WTC11 (cell line): ENCODE results near the gene HPCAL1. TPM values are rescaled to one million over a fixed set of nuclear protein-coding genes. Genes with fewer than 3 reads are reported as not detected.

ENCODE experiments used
- ATAC-seq: fragments of 200-7000 bp; cut with Tn5 transposase; 2 replicates; pipeline ENCODE4 v1.10.0; 2021; ENCODE audit warnings: mild to moderate bottlenecking, moderate library complexity
- CTCF ChIA-PET: fragments of 300-600 bp; sonication (Branson Sonifier 250); formaldehyde crosslinking; loops from one replicate; lab custom pipeline; 2021; ENCODE audit warnings: antibody characterized with exemption; lab: Charles Lee
- POLR2A ChIA-PET: fragments of 350-600 bp; sonication (Branson Sonifier 250); formaldehyde crosslinking; loops from one replicate; lab custom pipeline; 2021; ENCODE audit warnings: antibody characterized with exemption; lab: Charles Lee
- DNase-seq: peaks from one replicate; pipeline ENCODE4 v3.0.0; 2021; ENCODE audit warnings: low spot score
- H3K27ac Mint-ChIP-seq: 2 replicates; pipeline ENCODE4 v1.8.0; 2021; ENCODE audit warnings: mixed read lengths
- H3K27me3 Mint-ChIP-seq: 2 replicates; pipeline ENCODE4 v1.8.0; 2021; ENCODE audit warnings: low read depth, mild to moderate bottlenecking, moderate library complexity, mixed read lengths
- H3K36me3 Mint-ChIP-seq: 2 replicates; pipeline ENCODE4 v1.8.0; 2021; ENCODE audit warnings: mixed read lengths
- H3K4me1 Mint-ChIP-seq: 2 replicates; pipeline ENCODE4 v1.8.0; 2022; ENCODE audit warnings: mixed read lengths
- H3K4me3 Mint-ChIP-seq: 2 replicates; pipeline ENCODE4 v1.8.0; 2021; ENCODE audit warnings: mild to moderate bottlenecking, moderate library complexity, mixed read lengths
- H3K9me3 Mint-ChIP-seq: 2 replicates; pipeline ENCODE4 v1.8.0; 2021; ENCODE audit warnings: mixed read lengths
- E2F4 ChIP-seq: sonication (generic); formaldehyde crosslinking; IDR thresholded peaks from 2 replicates; pipeline ENCODE4 v1.8.1; 2022; ENCODE audit warnings: low read depth, mild to moderate bottlenecking, moderate library complexity, missing genetic modification reagents, borderline replicate concordance
- ELF4 ChIP-seq: sonication (generic); formaldehyde crosslinking; IDR thresholded peaks from 2 replicates; pipeline ENCODE4 v1.8.1; 2022; ENCODE audit warnings: low read depth, mild to moderate bottlenecking, moderate library complexity, missing genetic modification reagents
- ERG ChIP-seq: fragments of 250-450 bp; sonication (Bioruptor Pico); IDR thresholded peaks from 2 replicates; pipeline ENCODE4 v1.8.0; 2021; ENCODE audit warnings: mild to moderate bottlenecking
- FOXP4 ChIP-seq: sonication (generic); formaldehyde crosslinking; IDR thresholded peaks from 2 replicates; pipeline ENCODE4 v1.8.0; 2022; ENCODE audit warnings: mild to moderate bottlenecking, missing genetic modification reagents
- JAZF1 ChIP-seq: fragments of 250-450 bp; sonication (Bioruptor Pico); IDR thresholded peaks from 2 replicates; pipeline ENCODE4 v1.9.0; 2021; ENCODE audit warnings: moderate library complexity, mild to moderate bottlenecking, inconsistent platforms
- NFYB ChIP-seq: sonication (generic); formaldehyde crosslinking; conservative IDR thresholded peaks from 2 replicates; pipeline ENCODE4 v1.8.0; 2022; ENCODE audit warnings: low read depth, missing genetic modification reagents
- PRDM15 ChIP-seq: sonication (generic); formaldehyde crosslinking; IDR thresholded peaks from 2 replicates; pipeline ENCODE4 v1.8.0; 2022; ENCODE audit warnings: missing genetic modification reagents
- RELA ChIP-seq: sonication (generic); formaldehyde crosslinking; IDR thresholded peaks from 2 replicates; pipeline ENCODE4 v1.8.1; 2022; ENCODE audit warnings: missing genetic modification reagents, mild to moderate bottlenecking, borderline replicate concordance
- TEAD4 ChIP-seq: sonication (generic); formaldehyde crosslinking; IDR thresholded peaks from 2 replicates; pipeline ENCODE4 v1.8.0; 2022; ENCODE audit warnings: mild to moderate bottlenecking, missing genetic modification reagents
- ZMAT4 ChIP-seq: fragments of 250-450 bp; sonication (Bioruptor Pico); IDR thresholded peaks from 2 replicates; pipeline ENCODE4 v1.9.0; 2021; ENCODE audit warnings: mild to moderate bottlenecking
- ZNF121 ChIP-seq: sonication (generic); formaldehyde crosslinking; IDR thresholded peaks from 2 replicates; pipeline ENCODE4 v1.8.0; 2023; ENCODE audit warnings: missing genetic modification reagents
- ZSCAN18 ChIP-seq: fragments of 250-450 bp; sonication (Bioruptor Pico); IDR thresholded peaks from 2 replicates; pipeline ENCODE4 v2.1.2; 2022; ENCODE audit warnings: mild to moderate bottlenecking, moderate library complexity
- total RNA-seq: library from RNA; stranded (reverse); gene quantifications from 3 replicates; pipeline ENCODE4 v1.2.3, GENCODE V29; 2021
- TF ChIP-seq, protein P1 (sequence below): fragments of 250-450 bp; sonication (Bioruptor Pico); IDR thresholded peaks from 2 replicates; pipeline ENCODE4 v1.9.0; 2021; ENCODE audit warnings: mild to moderate bottlenecking
- TF ChIP-seq, protein P2 (sequence below): fragments of 250-450 bp; sonication (Bioruptor Pico); conservative IDR thresholded peaks from 2 replicates; pipeline ENCODE4 v1.9.0; 2021; ENCODE audit warnings: mild to moderate bottlenecking
- TF ChIP-seq, protein P3 (sequence below): sonication (generic); formaldehyde crosslinking; IDR thresholded peaks from 2 replicates; pipeline ENCODE4 v1.8.1; 2022; ENCODE audit warnings: low read depth, missing genetic modification reagents, borderline replicate concordance

HPCAL1 gene
- total RNA-seq, 1 experiment from 2014 or later, result 11.8 TPM

GRCh38 chr2:10444463-10444862, 141.8 kb downstream of the HPCAL1 start (continued):
- TF ChIP-seq, protein P1, sequence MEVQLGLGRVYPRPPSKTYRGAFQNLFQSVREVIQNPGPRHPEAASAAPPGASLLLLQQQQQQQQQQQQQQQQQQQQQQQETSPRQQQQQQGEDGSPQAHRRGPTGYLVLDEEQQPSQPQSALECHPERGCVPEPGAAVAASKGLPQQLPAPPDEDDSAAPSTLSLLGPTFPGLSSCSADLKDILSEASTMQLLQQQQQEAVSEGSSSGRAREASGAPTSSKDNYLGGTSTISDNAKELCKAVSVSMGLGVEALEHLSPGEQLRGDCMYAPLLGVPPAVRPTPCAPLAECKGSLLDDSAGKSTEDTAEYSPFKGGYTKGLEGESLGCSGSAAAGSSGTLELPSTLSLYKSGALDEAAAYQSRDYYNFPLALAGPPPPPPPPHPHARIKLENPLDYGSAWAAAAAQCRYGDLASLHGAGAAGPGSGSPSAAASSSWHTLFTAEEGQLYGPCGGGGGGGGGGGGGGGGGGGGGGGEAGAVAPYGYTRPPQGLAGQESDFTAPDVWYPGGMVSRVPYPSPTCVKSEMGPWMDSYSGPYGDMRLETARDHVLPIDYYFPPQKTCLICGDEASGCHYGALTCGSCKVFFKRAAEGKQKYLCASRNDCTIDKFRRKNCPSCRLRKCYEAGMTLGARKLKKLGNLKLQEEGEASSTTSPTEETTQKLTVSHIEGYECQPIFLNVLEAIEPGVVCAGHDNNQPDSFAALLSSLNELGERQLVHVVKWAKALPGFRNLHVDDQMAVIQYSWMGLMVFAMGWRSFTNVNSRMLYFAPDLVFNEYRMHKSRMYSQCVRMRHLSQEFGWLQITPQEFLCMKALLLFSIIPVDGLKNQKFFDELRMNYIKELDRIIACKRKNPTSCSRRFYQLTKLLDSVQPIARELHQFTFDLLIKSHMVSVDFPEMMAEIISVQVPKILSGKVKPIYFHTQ (CRISPR knock-in tag), result no peak
- no peak for TF ChIP-seq TEAD4 (CRISPR knock-in tag)
- TF ChIP-seq, protein P2, sequence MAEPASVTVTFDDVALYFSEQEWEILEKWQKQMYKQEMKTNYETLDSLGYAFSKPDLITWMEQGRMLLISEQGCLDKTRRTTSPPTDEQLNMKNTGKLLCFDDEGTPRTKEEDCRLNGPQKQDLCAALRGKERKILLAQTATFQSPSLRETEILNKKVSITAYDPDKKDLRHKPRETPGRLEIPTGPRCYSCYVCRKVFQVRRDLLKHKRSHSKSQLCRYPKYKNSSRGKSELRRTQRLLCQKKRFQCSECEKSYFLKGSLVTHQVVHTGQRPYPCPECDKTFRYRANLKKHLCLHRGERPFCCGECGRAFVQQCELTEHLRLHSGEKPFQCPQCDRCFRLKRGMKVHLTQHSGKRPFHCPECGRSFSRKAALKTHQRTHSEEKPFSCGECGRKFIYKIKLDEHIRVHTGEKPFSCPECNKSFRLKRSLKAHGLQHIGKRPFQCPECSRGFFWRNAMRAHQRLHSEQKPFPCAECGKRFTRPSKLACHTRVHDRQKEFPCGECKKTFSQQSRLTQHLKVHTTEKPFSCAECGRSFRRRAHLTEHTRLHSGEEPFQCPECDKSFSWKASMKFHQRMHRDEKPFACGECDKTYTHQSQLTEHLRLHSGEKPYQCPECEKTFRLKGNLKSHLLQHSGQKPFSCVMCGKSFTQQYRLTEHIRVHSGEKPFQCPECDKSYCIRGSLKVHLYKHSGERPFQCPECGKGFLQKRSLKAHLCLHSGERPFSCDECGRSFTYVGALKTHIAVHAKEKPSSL (CRISPR knock-in tag), result no peak
- TF ChIP-seq ZMAT4 (CRISPR knock-in tag), result no peak
- TF ChIP-seq, protein P3, sequence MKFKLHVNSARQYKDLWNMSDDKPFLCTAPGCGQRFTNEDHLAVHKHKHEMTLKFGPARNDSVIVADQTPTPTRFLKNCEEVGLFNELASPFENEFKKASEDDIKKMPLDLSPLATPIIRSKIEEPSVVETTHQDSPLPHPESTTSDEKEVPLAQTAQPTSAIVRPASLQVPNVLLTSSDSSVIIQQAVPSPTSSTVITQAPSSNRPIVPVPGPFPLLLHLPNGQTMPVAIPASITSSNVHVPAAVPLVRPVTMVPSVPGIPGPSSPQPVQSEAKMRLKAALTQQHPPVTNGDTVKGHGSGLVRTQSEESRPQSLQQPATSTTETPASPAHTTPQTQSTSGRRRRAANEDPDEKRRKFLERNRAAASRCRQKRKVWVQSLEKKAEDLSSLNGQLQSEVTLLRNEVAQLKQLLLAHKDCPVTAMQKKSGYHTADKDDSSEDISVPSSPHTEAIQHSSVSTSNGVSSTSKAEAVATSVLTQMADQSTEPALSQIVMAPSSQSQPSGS (CRISPR knock-in tag), result no peak
- TF ChIP-seq FOXP4, result no peak
- no peak for TF ChIP-seq JAZF1
- TF ChIP-seq PRDM15 (CRISPR knock-in tag), result no peak
- TF ChIP-seq ZNF121 (CRISPR knock-in tag), result no peak
- no peak for TF ChIP-seq ERG (CRISPR knock-in tag)

DNA sequence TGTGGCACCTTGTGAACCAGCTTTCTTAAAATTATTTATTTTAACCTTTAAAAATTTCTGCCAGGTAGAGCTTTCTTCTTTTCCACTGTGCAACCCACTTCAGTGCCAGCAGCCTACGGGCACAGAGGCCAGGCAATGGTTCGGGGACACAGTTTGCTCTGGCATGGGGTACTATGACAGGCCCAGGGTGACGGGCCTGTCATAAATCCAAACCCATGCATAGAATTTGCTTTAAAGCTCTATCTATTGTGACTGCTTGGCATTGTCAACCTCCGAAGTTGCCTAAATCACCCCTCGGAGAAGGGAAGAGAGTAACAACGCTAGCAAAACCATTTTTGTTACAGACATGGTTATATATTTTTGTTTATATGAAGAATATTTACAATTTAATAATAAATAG, 143.9 kb downstream of the HPCAL1 start:
- H3K27ac Mint-ChIP-seq, result no peak overlapping the region
- H3K4me1 Mint-ChIP-seq, result peaks cover 18% of the 10 kb centered on the region
- ChIA-PET CTCF (interaction anchor here (0.7 to 5.7 kb wide), 5 partner anchors 11 to 374 kb away, joined by 3 to 41 read pairs (median 6); no protein-coding TSS in a partner anchor), POLR2A (no interaction called here)
- H3K9me3 Mint-ChIP-seq, result no peaks in the 10 kb centered on the region
- H3K27me3 Mint-ChIP-seq, result peaks cover 22% of the 10 kb centered on the region
- peaks cover 26% of the 10 kb centered on the region for H3K36me3 Mint-ChIP-seq
- peak overlapping the region; percentile 18; the same call in 1 of the 2 replicates for H3K4me3 Mint-ChIP-seq
- no peak for DNase-seq
- ATAC-seq, result no peak
- TF ChIP-seq ZSCAN18 (CRISPR knock-in tag) (no peak), ELF4 (no peak), NFYB (no peak), RELA (CRISPR knock-in tag) (no peak), E2F4 (CRISPR knock-in tag) (no peak)
- TF ChIP-seq, protein P2 (CRISPR knock-in tag), result no peak
